GM18861 (cell line): ENCODE measurements around the gene KLRD1.
A peak's percentile ranks its signal among the peaks of the same experiment; 100 is the strongest.
"Not testable (repeated sequence)": the region's sequence is repeated elsewhere in the genome, so short reads cannot be mapped to it uniquely, and the experiment has no call there.

ENCODE experiments used
- ATAC-seq: cut with Tn5 transposase; IDR thresholded peaks from one replicate; pipeline ENCODE4 v1.9.1; 2021; ENCODE audit not compliant: unreplicated experiment

KLRD1 gene

GRCh38 chr12:10307630-10308029 lies at the start of gene KLRD1:
KLRD1 (plus strand) TSS chr12:10307870; CDS start chr12:10308078, 208 bp downstream.
- no peak for ATAC-seq

- no peak for ATAC-seq
Measured at GRCh38 chr12:10260927-10261326, 46.7 kb upstream of the KLRD1 start.

- ATAC-seq: no peak
Measured at GRCh38 chr12:10268037-10268436, 39.6 kb upstream of the KLRD1 start.

- no peak for ATAC-seq
Measured at GRCh38 chr12:10272467-10272866, 35.2 kb upstream of the KLRD1 start.

GRCh38 chr12:10276774-10277173 lies 30.9 kb upstream of the KLRD1 start:
- ATAC-seq: no peak

- no peak for ATAC-seq
Measured at GRCh38 chr12:10278104-10278503, 29.6 kb upstream of the KLRD1 start.

- no peak for ATAC-seq
Measured at GRCh38 chr12:10279937-10280336, 27.7 kb upstream of the KLRD1 start.

- no peak for ATAC-seq
Measured at GRCh38 chr12:10283027-10283426, 24.6 kb upstream of the KLRD1 start.

- no peak for ATAC-seq
Measured at GRCh38 chr12:10285919-10286318, 21.8 kb upstream of the KLRD1 start.

GRCh38 chr12:10289005-10289754 lies 18.5 kb upstream of the KLRD1 start:
- ATAC-seq: no peak

- no peak for ATAC-seq
Measured at GRCh38 chr12:10291030-10291429, 16.6 kb upstream of the KLRD1 start.

- ATAC-seq: peak; percentile 60
Measured at GRCh38 chr12:10293151-10293550, 14.5 kb upstream of the KLRD1 start.

- no peak for ATAC-seq
Measured at GRCh38 chr12:10293570-10294227, 14.0 kb upstream of the KLRD1 start.

- no peak for ATAC-seq
Measured at GRCh38 chr12:10301103-10301502, 6.6 kb upstream of the KLRD1 start.

- no peak for ATAC-seq
Measured at GRCh38 chr12:10304161-10304574, 3.5 kb upstream of the KLRD1 start.

- ATAC-seq: no peak
Measured at GRCh38 chr12:10305411-10305810, 2.3 kb upstream of the KLRD1 start.

GRCh38 chr12:10310926-10311720 lies 3.5 kb downstream of the KLRD1 start:
- ATAC-seq: no peak

GRCh38 chr12:10319388-10319787 lies 11.7 kb downstream of the KLRD1 start:
- ATAC-seq: no peak

- no peak for ATAC-seq
Measured at GRCh38 chr12:10320643-10321042, 13.0 kb downstream of the KLRD1 start.

GRCh38 chr12:10328691-10329090 lies 21.0 kb downstream of the KLRD1 start:
- ATAC-seq: not testable (repeated sequence)

- ATAC-seq: no peak
Measured at GRCh38 chr12:10331642-10332239, 24.1 kb downstream of the KLRD1 start.
